Right forelimb (tissue), 1 donor: ENCODE measurements around the gene SLC35F3.
"Not testable (repeated sequence)": the region's sequence is repeated elsewhere in the genome, so short reads cannot be mapped to it uniquely, and the experiment has no call there.

Experiments
- DNase-seq: peaks from one replicate; pipeline ENCODE4 v3.0.0-alpha.2; 2018

Gene SLC35F3

GRCh38 chr1:234231061-234231892 is 326.8 kb downstream of the SLC35F3 start:
- no peak for DNase-seq

- DNase-seq = no peak
These were observed 327.4 kb downstream of the SLC35F3 start for GRCh38 chr1:234231893-234232276.

- no peak for DNase-seq
These were observed 329.7 kb downstream of the SLC35F3 start for GRCh38 chr1:234234199-234234598.

- no peak for DNase-seq
These were observed 331.0 kb downstream of the SLC35F3 start for GRCh38 chr1:234235434-234235881.

GRCh38 chr1:234237393-234237792 is 332.9 kb downstream of the SLC35F3 start:
- DNase-seq = no peak

- DNase-seq = no peak
These were observed 333.6 kb downstream of the SLC35F3 start for GRCh38 chr1:234238060-234238459.

GRCh38 chr1:234239515-234239914 is 335.0 kb downstream of the SLC35F3 start:
- DNase-seq = no peak

GRCh38 chr1:234239936-234240335 is 335.5 kb downstream of the SLC35F3 start:
- DNase-seq = no peak

- no peak for DNase-seq
These were observed 336.2 kb downstream of the SLC35F3 start for GRCh38 chr1:234240680-234241079.

- DNase-seq = no peak
These were observed 337.5 kb downstream of the SLC35F3 start for GRCh38 chr1:234241941-234242490.

- no peak for DNase-seq
These were observed 339.2 kb downstream of the SLC35F3 start for GRCh38 chr1:234243521-234244260.

- DNase-seq = no peak
These were observed 340.0 kb downstream of the SLC35F3 start for GRCh38 chr1:234244482-234244881.

- DNase-seq = no peak
These were observed 342.2 kb downstream of the SLC35F3 start for GRCh38 chr1:234246638-234247116.

- DNase-seq = not testable (repeated sequence)
These were observed 343.3 kb downstream of the SLC35F3 start for GRCh38 chr1:234247746-234248145.

GRCh38 chr1:234250747-234251146 is 346.3 kb downstream of the SLC35F3 start:
- DNase-seq = no peak

- no peak for DNase-seq
These were observed 349.3 kb downstream of the SLC35F3 start for GRCh38 chr1:234253732-234254131.

GRCh38 chr1:234256359-234256758 is 351.9 kb downstream of the SLC35F3 start:
- DNase-seq = no peak

GRCh38 chr1:234258071-234258470 is 353.6 kb downstream of the SLC35F3 start:
- no peak for DNase-seq

- no peak for DNase-seq
These were observed 356.1 kb downstream of the SLC35F3 start for GRCh38 chr1:234260578-234260977.

- DNase-seq = no peak
These were observed 357.1 kb downstream of the SLC35F3 start for GRCh38 chr1:234261545-234261944.

GRCh38 chr1:234262007-234262753 is 357.7 kb downstream of the SLC35F3 start:
- DNase-seq = no peak

GRCh38 chr1:234262754-234263105 is 358.3 kb downstream of the SLC35F3 start:
- no peak for DNase-seq

- DNase-seq = no peak
These were observed 360.4 kb downstream of the SLC35F3 start for GRCh38 chr1:234264832-234265231.
